ENCODE data around the gene FZR1.

DNA sequence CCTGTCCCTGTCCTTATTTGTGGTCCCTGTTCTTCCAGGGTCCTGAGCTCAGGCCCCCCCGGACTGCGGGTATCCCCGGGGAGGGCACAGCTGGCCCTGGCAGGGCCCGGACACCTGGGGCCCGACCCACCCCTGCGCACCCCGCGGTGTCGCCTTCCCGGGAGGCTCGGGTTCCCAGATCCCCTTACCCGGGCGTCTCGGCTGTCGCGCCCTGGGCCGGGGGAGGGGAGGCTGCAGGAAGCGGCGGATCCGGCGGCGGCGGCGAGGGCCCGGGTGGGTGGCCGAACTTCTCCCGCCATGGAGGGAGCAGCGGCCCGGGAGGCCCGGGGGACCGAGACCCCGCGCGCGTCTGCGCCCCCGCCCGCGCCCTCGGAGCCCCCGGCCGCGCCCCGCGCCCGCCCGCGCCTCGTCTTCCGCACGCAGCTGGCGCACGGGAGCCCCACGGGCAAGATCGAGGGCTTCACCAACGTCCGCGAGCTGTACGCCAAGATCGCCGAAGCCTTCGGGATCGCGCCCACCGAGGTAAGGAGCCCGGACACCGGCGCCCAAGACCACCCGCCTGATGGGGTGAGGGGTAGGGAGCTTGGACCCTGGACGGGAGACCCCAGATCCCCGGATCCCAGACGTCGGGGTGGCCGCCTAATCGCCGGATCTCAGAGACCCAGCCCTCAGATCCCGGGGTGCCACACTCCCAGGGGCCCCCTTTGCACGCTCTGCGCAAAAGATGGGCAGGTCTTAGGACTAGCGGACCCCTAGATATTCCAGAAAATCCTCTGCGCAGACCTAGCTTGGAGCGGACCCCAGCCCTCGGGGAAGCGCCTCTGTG is 79.4 kb downstream of the FZR1 start, which contains the start of gene GIPC3:
- TF ChIP-seq, protein P1, sequence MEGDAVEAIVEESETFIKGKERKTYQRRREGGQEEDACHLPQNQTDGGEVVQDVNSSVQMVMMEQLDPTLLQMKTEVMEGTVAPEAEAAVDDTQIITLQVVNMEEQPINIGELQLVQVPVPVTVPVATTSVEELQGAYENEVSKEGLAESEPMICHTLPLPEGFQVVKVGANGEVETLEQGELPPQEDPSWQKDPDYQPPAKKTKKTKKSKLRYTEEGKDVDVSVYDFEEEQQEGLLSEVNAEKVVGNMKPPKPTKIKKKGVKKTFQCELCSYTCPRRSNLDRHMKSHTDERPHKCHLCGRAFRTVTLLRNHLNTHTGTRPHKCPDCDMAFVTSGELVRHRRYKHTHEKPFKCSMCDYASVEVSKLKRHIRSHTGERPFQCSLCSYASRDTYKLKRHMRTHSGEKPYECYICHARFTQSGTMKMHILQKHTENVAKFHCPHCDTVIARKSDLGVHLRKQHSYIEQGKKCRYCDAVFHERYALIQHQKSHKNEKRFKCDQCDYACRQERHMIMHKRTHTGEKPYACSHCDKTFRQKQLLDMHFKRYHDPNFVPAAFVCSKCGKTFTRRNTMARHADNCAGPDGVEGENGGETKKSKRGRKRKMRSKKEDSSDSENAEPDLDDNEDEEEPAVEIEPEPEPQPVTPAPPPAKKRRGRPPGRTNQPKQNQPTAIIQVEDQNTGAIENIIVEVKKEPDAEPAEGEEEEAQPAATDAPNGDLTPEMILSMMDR (IDR thresholded peaks at IDR 0.05), result no peak
- no peak for TF ChIP-seq POLR2A (IDR thresholded peaks at IDR 0.05)
